Right ventricle myocardium superior (tissue), 1 donor: ENCODE measurements around the gene FUT7. TPM values are rescaled to one million over a fixed set of nuclear protein-coding genes. Genes with fewer than 3 reads are reported as not detected.
A peak's percentile ranks its signal among the peaks of the same experiment; 100 is the strongest.

Experiments
- ATAC-seq: fragments of 200-7000 bp; cut with Tn5 transposase; one replicate; pipeline ENCODE4 v1.9.1; 2020; ENCODE audit warnings: mild to moderate bottlenecking; ENCODE audit not compliant: poor library complexity
- DNase-seq: peaks from one replicate; pipeline ENCODE4 v3.0.0-alpha.2; 2020
- intact Hi-C: fragments of 100-400 bp; cut with DNase I; formaldehyde crosslinking; loops from one replicate; pipeline ENCODE4 v1.11.2; 2022
- total RNA-seq: library from RNA; stranded (reverse); fragmentation: NEBNext Ultra II Directional; extraction: Animal tissue kit (Norgen Biotek cat#: 25700); gene quantifications from one replicate; pipeline ENCODE4 v1.2.1, GENCODE V29; 2021
- donor health status: DM: no; HTN: yes; CAD: no; lungs with severe emphysema.

The FUT7 gene
- total RNA-seq, 1 donor from 2014 or later: not detected

- peak; percentile 8 for ATAC-seq
- peak; percentile 73 for DNase-seq
- intact Hi-C loops: no loop called here
Observed at GRCh38 chr9:136981588-136982231, 50.2 kb downstream of the FUT7 start.

- intact Hi-C loops: no loop called here
- ATAC-seq: no peak
- no peak for DNase-seq
Observed at GRCh38 chr9:136980669-136981478, 51.0 kb downstream of the FUT7 start.

Other genes starting within 250 kb of the FUT7 start
- 70.9 TPM for gene TMEM141, start 240.7 kb downstream of the FUT7 start, total RNA-seq
- 1.5 TPM for gene CCDC183, start 235.8 kb downstream of the FUT7 start, total RNA-seq
- 68.0 TPM for gene RABL6, start 224.1 kb downstream of the FUT7 start, total RNA-seq
- 7.3 TPM for gene AJM1, start 189.6 kb downstream of the FUT7 start, total RNA-seq
- 345 TPM for gene PHPT1, start 182.7 kb downstream of the FUT7 start, total RNA-seq
- gene MAMDC4, start 179.7 kb downstream of the FUT7 start, total RNA-seq: 13.2 TPM
- 325 TPM for gene EDF1, start 165.8 kb downstream of the FUT7 start, total RNA-seq
- 9.1 TPM for gene TRAF2, start 145.6 kb downstream of the FUT7 start, total RNA-seq
- gene FBXW5, start 87.3 kb downstream of the FUT7 start, total RNA-seq: 142 TPM
- 1.1 TPM for gene C8G, start 86.8 kb downstream of the FUT7 start, total RNA-seq
- 2.1 TPM for gene LCN12, start 79.8 kb downstream of the FUT7 start, total RNA-seq
- gene PTGDS, start 54.6 kb downstream of the FUT7 start, total RNA-seq: 6,152 TPM
- 9.7 TPM for gene LCNL1, start 49.1 kb downstream of the FUT7 start, total RNA-seq
- 19.4 TPM for gene PAXX, start 39.7 kb downstream of the FUT7 start, total RNA-seq
- 2.7 TPM for gene CLIC3, start 35.5 kb downstream of the FUT7 start, total RNA-seq
- 26.7 TPM for gene ABCA2, start 3.9 kb downstream of the FUT7 start, total RNA-seq
- 59.1 TPM for gene NPDC1, start 14.1 kb upstream of the FUT7 start, total RNA-seq
- gene ENTPD2, start 22.0 kb upstream of the FUT7 start, total RNA-seq: 1.9 TPM
- gene SAPCD2, start 38.5 kb upstream of the FUT7 start, total RNA-seq: 0.22 TPM
- 11.3 TPM for gene UAP1L1, start 45.4 kb upstream of the FUT7 start, total RNA-seq
- 20.3 TPM for gene MAN1B1, start 54.9 kb upstream of the FUT7 start, total RNA-seq
- gene DPP7, start 82.6 kb upstream of the FUT7 start, total RNA-seq: 153 TPM
- gene GRIN1, start 107.1 kb upstream of the FUT7 start, total RNA-seq: not detected
- gene LRRC26, start 138.0 kb upstream of the FUT7 start, total RNA-seq: not detected
- gene TMEM210, start 140.0 kb upstream of the FUT7 start, total RNA-seq: not detected
- gene ANAPC2, start 156.5 kb upstream of the FUT7 start, total RNA-seq: 33.9 TPM
- gene SSNA1, start 156.6 kb upstream of the FUT7 start, total RNA-seq: 73.7 TPM
- 19.0 TPM for gene TPRN, start 168.7 kb upstream of the FUT7 start, total RNA-seq
- 44.9 TPM for gene TMEM203, start 173.6 kb upstream of the FUT7 start, total RNA-seq
- 5.5 TPM for gene NDOR1, start 173.6 kb upstream of the FUT7 start, total RNA-seq
- gene RNF208, start 190.2 kb upstream of the FUT7 start, total RNA-seq: 24.8 TPM
- not detected for gene CYSRT1, start 193.1 kb upstream of the FUT7 start, total RNA-seq
- gene RNF224, start 195.4 kb upstream of the FUT7 start, total RNA-seq: not detected
- not detected for gene SLC34A3, start 198.8 kb upstream of the FUT7 start, total RNA-seq
- gene TUBB4B, start 209.2 kb upstream of the FUT7 start, total RNA-seq: 515 TPM
- 1.3 TPM for gene STPG3, start 219.2 kb upstream of the FUT7 start, total RNA-seq
- gene NELFB, start 223.2 kb upstream of the FUT7 start, total RNA-seq: 39.9 TPM
- gene TOR4A, start 245.6 kb upstream of the FUT7 start, total RNA-seq: 16.6 TPM